Nephron (organoid): ENCODE results near the gene TCEAL2.
A peak's percentile ranks its signal among the peaks of the same experiment; 100 is the strongest.

Experiments
- H3K27ac Mint-ChIP-seq, 3 experiments: 2 replicates each; pipeline ENCODE4 v1.8.0; 2020; ENCODE audit warnings: mixed read lengths in 3 of 3, mild to moderate bottlenecking in 2 of 3, moderate library complexity in 1 of 3
- H3K27me3 Mint-ChIP-seq: 2 replicates; pipeline ENCODE4 v1.8.0; 2021; ENCODE audit warnings: low read depth, mild to moderate bottlenecking, moderate library complexity, mixed read lengths
- H3K36me3 Mint-ChIP-seq: 2 replicates; pipeline ENCODE4 v1.8.0; 2020; ENCODE audit warnings: low read depth, mixed read lengths
- H3K4me1 Mint-ChIP-seq: 2 replicates; pipeline ENCODE4 v1.8.0; 2020; ENCODE audit warnings: mixed read lengths
- H3K4me3 Mint-ChIP-seq, 3 experiments: 2 replicates each; pipeline ENCODE4 v1.8.0; 2020; ENCODE audit warnings: mild to moderate bottlenecking in 3 of 3, mixed read lengths in 3 of 3, moderate library complexity in 2 of 3
- H3K9me3 Mint-ChIP-seq: 2 replicates; pipeline ENCODE4 v1.8.0; 2020; ENCODE audit warnings: mixed read lengths
- CTCF ChIP-seq, 3 experiments: fragments of 200-600 bp; sonication (generic); IDR thresholded peaks; one replicate each; pipeline ENCODE4 v1.5.0; 2021; ENCODE audit warnings: antibody characterized with exemption in 3 of 3; ENCODE audit not compliant: unreplicated experiment in 3 of 3

TCEAL2 gene

GRCh38 chrX:102154900-102155805 lies 29.7 kb downstream of the TCEAL2 start:
- H3K27ac Mint-ChIP-seq: peak overlapping the region; percentile 44 to 82 (median 78)
- TF ChIP-seq CTCF (IDR thresholded peaks at IDR 0.05; ENCODE audit: unreplicated experiment in 3 of 3): no peak
- H3K27me3 Mint-ChIP-seq: peaks cover 24% of the 10 kb centered on the region
- H3K9me3 Mint-ChIP-seq: peaks cover 7% of the 10 kb centered on the region
- H3K4me1 Mint-ChIP-seq: no peaks in the 10 kb centered on the region
- no peaks in the 10 kb centered on the region for H3K36me3 Mint-ChIP-seq
- H3K4me3 Mint-ChIP-seq: peak overlapping the region; percentile 92 to 96 (median 94)

GRCh38 chrX:102155806-102156179 lies 30.3 kb downstream of the TCEAL2 start, which contains the start of gene BEX5:
BEX5 (minus strand) TSS chrX:102155977; CDS start chrX:102154265, 1,712 bp downstream.
- Mint-ChIP-seq H3K9me3 (peaks cover 9% of the 10 kb centered on the region), H3K27me3 (peaks cover 24% of the 10 kb centered on the region), H3K4me1 (no peaks in the 10 kb centered on the region), H3K36me3 (no peaks in the 10 kb centered on the region), H3K4me3 (peak within 1 kb of the TSS; percentile 92 to 96 (median 94)), H3K27ac (peak within 1 kb of the TSS; percentile 44 to 82 (median 78))
- no peak for TF ChIP-seq CTCF (IDR thresholded peaks at IDR 0.05; ENCODE audit: unreplicated experiment in 3 of 3)
